ENCODE measurements around the gene XPR1. TPM values are rescaled to one million over a fixed set of nuclear protein-coding genes. Genes with fewer than 3 reads are reported as not detected.
A peak's percentile ranks its signal among the peaks of the same experiment; 100 is the strongest.

The XPR1 gene
- total RNA-seq, 2 donors from 2014 or later, result 39.3 to 50.9 TPM

GRCh38 chr1:180633057-180634056 is 1.5 kb downstream of the XPR1 start:
- Histone ChIP-seq H3K4me3 (ENCODE audit: low read length) (peak overlapping the region; percentile 98), H3K9ac (ENCODE audit: extremely low read depth, low read length, poor library complexity, severe bottlenecking) (peak overlapping the region; percentile 62)
- WGBS, 2 experiments (ENCODE audit: insufficient coverage in 1 of 2, insufficient read length in 1 of 2), result 69 to 90% methylated on average over 2 to 3 of the region's 3 CpGs

DNA sequence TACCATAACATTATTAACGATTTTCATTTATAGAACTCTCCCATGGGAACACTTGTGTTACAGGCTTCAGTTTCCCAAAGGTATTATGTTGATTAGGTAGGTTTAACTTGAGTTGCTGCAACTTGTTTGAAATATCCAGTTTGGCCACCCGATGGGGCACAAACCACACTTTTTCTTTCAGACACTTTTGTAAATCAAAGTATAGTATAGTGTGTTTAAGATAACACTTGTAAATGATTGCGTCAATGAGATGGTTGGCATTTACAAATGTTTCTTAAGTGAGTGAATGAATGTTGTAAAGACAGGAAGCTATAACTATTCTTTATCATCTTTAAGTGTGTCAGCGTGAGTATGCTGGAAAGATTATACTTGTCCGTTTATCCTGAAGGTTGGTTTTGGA is 4.3 kb downstream of the XPR1 start:
- WGBS, 2 experiments (ENCODE audit: insufficient coverage in 1 of 2, insufficient read length in 1 of 2), result 84 to 87% methylated on average over 2 to 5 of the region's 5 CpGs
- H3K4me3 ChIP-seq (ENCODE audit: low read length), result no peak overlapping the region
- H3K36me3 Mint-ChIP-seq (ENCODE audit: low read depth), result no peaks in the 10 kb centered on the region
- no peaks in the 10 kb centered on the region for H3K9me3 Mint-ChIP-seq
- no peak overlapping the region for H3K9ac ChIP-seq (ENCODE audit: extremely low read depth, low read length, poor library complexity, severe bottlenecking)
- H3K36me3 ChIP-seq (ENCODE audit: control insufficient read depth, insufficient read depth, low read length), result no peaks in the 10 kb centered on the region
- H3K27ac ChIP-seq (ENCODE audit: low read depth, low read length), result no peak overlapping the region
- peaks cover 1% of the 10 kb centered on the region for H3K27me3 Mint-ChIP-seq (ENCODE audit: insufficient read depth)
- H3K27me3 ChIP-seq (ENCODE audit: control insufficient read depth, insufficient read depth, low read length, poor library complexity, severe bottlenecking), result peaks cover 5% of the 10 kb centered on the region
- no peaks in the 10 kb centered on the region for H3K4me1 ChIP-seq (ENCODE audit: control insufficient read depth, insufficient read depth, low read length)
- peaks cover 22% of the 10 kb centered on the region for H3K4me1 Mint-ChIP-seq
- no peak overlapping the region for H3K27ac Mint-ChIP-seq
- H3K9me3 ChIP-seq (ENCODE audit: control insufficient read depth, low read length), result no peaks in the 10 kb centered on the region
- TF ChIP-seq, protein P1, sequence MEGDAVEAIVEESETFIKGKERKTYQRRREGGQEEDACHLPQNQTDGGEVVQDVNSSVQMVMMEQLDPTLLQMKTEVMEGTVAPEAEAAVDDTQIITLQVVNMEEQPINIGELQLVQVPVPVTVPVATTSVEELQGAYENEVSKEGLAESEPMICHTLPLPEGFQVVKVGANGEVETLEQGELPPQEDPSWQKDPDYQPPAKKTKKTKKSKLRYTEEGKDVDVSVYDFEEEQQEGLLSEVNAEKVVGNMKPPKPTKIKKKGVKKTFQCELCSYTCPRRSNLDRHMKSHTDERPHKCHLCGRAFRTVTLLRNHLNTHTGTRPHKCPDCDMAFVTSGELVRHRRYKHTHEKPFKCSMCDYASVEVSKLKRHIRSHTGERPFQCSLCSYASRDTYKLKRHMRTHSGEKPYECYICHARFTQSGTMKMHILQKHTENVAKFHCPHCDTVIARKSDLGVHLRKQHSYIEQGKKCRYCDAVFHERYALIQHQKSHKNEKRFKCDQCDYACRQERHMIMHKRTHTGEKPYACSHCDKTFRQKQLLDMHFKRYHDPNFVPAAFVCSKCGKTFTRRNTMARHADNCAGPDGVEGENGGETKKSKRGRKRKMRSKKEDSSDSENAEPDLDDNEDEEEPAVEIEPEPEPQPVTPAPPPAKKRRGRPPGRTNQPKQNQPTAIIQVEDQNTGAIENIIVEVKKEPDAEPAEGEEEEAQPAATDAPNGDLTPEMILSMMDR (conservative IDR thresholded peaks at IDR 0.05), result peak; percentile 42
- no peak overlapping the region for H3K4me3 Mint-ChIP-seq
- DNase-seq, result no peak

More at GRCh38 chr1:180633057-180634056, 1.5 kb downstream of the XPR1 start:
- peaks cover 1% of the 10 kb centered on the region for H3K27me3 Mint-ChIP-seq (ENCODE audit: insufficient read depth)
- no peaks in the 10 kb centered on the region for H3K9me3 Mint-ChIP-seq
- no peak overlapping the region for H3K27ac ChIP-seq (ENCODE audit: low read depth, low read length)
- no peak overlapping the region for H3K27ac Mint-ChIP-seq
- peaks cover 7% of the 10 kb centered on the region for H3K4me1 Mint-ChIP-seq
- TF ChIP-seq, protein P1 (conservative IDR thresholded peaks at IDR 0.05), result no peak
- H3K36me3 ChIP-seq (ENCODE audit: control insufficient read depth, insufficient read depth, low read length), result no peaks in the 10 kb centered on the region
- H3K4me1 ChIP-seq (ENCODE audit: control insufficient read depth, insufficient read depth, low read length), result no peaks in the 10 kb centered on the region
- H3K9me3 ChIP-seq (ENCODE audit: control insufficient read depth, low read length), result no peaks in the 10 kb centered on the region
- H3K36me3 Mint-ChIP-seq (ENCODE audit: low read depth), result no peaks in the 10 kb centered on the region
- no peak overlapping the region for H3K4me3 Mint-ChIP-seq
- no peak for DNase-seq
- H3K27me3 ChIP-seq (ENCODE audit: control insufficient read depth, insufficient read depth, low read length, poor library complexity, severe bottlenecking), result peaks cover 5% of the 10 kb centered on the region

DNA sequence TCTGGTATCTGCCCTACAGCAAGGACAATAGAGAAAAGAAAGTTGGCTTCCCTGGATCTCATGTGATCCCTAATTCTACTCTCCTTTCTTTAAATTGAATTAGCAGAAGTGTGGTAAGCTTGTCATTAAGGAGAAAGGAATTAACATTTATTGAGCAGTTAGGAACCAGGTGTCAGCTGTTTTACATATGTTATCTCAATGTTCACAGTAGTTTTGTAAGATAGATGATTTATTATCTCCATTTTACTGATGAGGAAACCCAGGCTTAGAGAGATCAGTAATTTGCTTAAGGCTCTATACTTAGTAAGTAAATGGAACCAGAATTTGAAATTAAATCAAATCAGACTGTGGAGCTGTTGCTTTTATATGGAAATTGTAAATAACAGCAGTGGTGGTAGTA is 8.0 kb downstream of the XPR1 start:
- Histone ChIP-seq H3K36me3 (ENCODE audit: control insufficient read depth, insufficient read depth, low read length) (no peaks in the 10 kb centered on the region), H3K27me3 (ENCODE audit: control insufficient read depth, insufficient read depth, low read length, poor library complexity, severe bottlenecking) (peaks cover 22% of the 10 kb centered on the region), H3K4me3 (ENCODE audit: low read length) (no peak overlapping the region), H3K27ac (ENCODE audit: low read depth, low read length) (no peak overlapping the region), H3K9me3 (ENCODE audit: control insufficient read depth, low read length) (no peaks in the 10 kb centered on the region), H3K9ac (ENCODE audit: extremely low read depth, low read length, poor library complexity, severe bottlenecking) (no peak overlapping the region), H3K4me1 (ENCODE audit: control insufficient read depth, insufficient read depth, low read length) (no peaks in the 10 kb centered on the region)
- TF ChIP-seq, protein P1 (conservative IDR thresholded peaks at IDR 0.05), result no peak
- no peak overlapping the region for H3K4me3 Mint-ChIP-seq
- no peak for DNase-seq
- peaks cover 44% of the 10 kb centered on the region for H3K4me1 Mint-ChIP-seq
- peaks cover 6% of the 10 kb centered on the region for H3K27me3 Mint-ChIP-seq (ENCODE audit: insufficient read depth)
- no peaks in the 10 kb centered on the region for H3K9me3 Mint-ChIP-seq
- H3K27ac Mint-ChIP-seq, result no peak overlapping the region
- H3K36me3 Mint-ChIP-seq (ENCODE audit: low read depth), result no peaks in the 10 kb centered on the region
